MCF 10A (cell line): ENCODE data around the gene SPRR2B. TPM values are rescaled to one million over a fixed set of nuclear protein-coding genes. Genes with fewer than 3 reads are reported as not detected.

Source experiments
- BruUV-seq: library from RNA; stranded (reverse); fragments of 400-500 nt; replicated peaks from 2 replicates; lab custom pipeline; 2021; lab: Mats Ljungman, UMichigan
- CTCF ChIA-PET: fragments of 300-600 bp; sonication (Branson Sonifier 250); formaldehyde crosslinking; extraction: SDS; loops from one replicate; lab custom pipeline; 2021; ENCODE audit warnings: antibody characterized with exemption, inconsistent platforms; lab: Yijun Ruan, JAX
- POLR2A ChIA-PET: fragments of 300-600, 350-650 bp; sonication (Branson Sonifier 250); formaldehyde crosslinking; extraction: SDS; loops from one replicate; lab custom pipeline; 2020; ENCODE audit warnings: antibody characterized with exemption, inconsistent platforms; lab: Yijun Ruan, JAX
- DNase-seq: peaks from one replicate; pipeline ENCODE4 v3.0.0-alpha.2; 2018; ENCODE audit not compliant: unreplicated experiment
- H3K27ac Mint-ChIP-seq: one replicate; pipeline ENCODE4 v1.8.0; 2022; ENCODE audit warnings: mild to moderate bottlenecking, low read depth, mixed read lengths; ENCODE audit not compliant: unreplicated experiment
- H3K27me3 Mint-ChIP-seq: one replicate; pipeline ENCODE4 v1.8.0; 2022; ENCODE audit warnings: mixed read lengths; ENCODE audit not compliant: insufficient read depth, unreplicated experiment
- H3K36me3 Mint-ChIP-seq: one replicate; pipeline ENCODE4 v1.8.0; 2022; ENCODE audit warnings: mild to moderate bottlenecking, moderate library complexity, mixed read lengths; ENCODE audit not compliant: insufficient read depth, unreplicated experiment
- H3K4me1 Mint-ChIP-seq: one replicate; pipeline ENCODE4 v1.8.0; 2022; ENCODE audit warnings: mixed read lengths; ENCODE audit not compliant: insufficient read depth, unreplicated experiment
- H3K4me3 Mint-ChIP-seq: one replicate; pipeline ENCODE4 v1.8.0; 2022; ENCODE audit warnings: mild to moderate bottlenecking, moderate library complexity, mixed read lengths; ENCODE audit not compliant: unreplicated experiment
- H3K9me3 Mint-ChIP-seq: one replicate; pipeline ENCODE4 v1.8.0; 2022; ENCODE audit warnings: mixed read lengths; ENCODE audit not compliant: unreplicated experiment
- intact Hi-C: fragments of 100-400 bp; cut with micrococcal nuclease; formaldehyde crosslinking; loops from 2 replicates; pipeline ENCODE4 v1.14.1; 2022
- total RNA-seq: library from RNA; stranded (reverse); gene quantifications from 2 replicates; pipeline ENCODE4 v1.2.3, GENCODE V29; 2022
- TF ChIP-seq, protein P1 (sequence below): fragments of 200-600 bp; IDR thresholded peaks from one replicate; pipeline ENCODE4 v1.8.0; 2022; ENCODE audit warnings: antibody characterized with exemption, mild to moderate bottlenecking; ENCODE audit not compliant: unreplicated experiment

The SPRR2B gene
- total RNA-seq, 1 experiment from 2014 or later, result not detected

DNA sequence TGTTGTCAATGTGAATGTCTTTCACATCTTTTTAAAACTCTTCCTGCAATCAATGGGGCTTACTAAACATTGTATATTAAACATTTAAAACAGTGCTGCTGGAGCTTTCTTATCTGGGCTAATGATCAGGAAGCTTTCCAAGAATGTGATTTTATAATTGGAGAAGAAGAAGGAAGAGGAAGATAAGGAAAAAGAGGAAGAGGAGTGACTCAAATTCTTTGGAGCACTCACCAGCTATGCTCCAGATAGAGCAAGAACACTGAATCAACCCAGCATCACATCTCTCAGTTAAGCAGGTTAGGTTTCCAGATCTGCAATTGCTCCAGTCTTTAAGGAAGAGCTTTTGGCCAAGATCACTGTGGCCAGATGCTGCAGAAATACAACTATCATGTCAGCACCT is 24.4 kb upstream of the SPRR2B start:
- H3K27me3 Mint-ChIP-seq, result no peaks in the 10 kb centered on the region
- intact Hi-C loops, result no loop called here
- BruUV-seq, result no TSS peak
- no peaks in the 10 kb centered on the region for H3K9me3 Mint-ChIP-seq
- DNase-seq, result no peak
- no peaks in the 10 kb centered on the region for H3K36me3 Mint-ChIP-seq
- TF ChIP-seq, protein P1, sequence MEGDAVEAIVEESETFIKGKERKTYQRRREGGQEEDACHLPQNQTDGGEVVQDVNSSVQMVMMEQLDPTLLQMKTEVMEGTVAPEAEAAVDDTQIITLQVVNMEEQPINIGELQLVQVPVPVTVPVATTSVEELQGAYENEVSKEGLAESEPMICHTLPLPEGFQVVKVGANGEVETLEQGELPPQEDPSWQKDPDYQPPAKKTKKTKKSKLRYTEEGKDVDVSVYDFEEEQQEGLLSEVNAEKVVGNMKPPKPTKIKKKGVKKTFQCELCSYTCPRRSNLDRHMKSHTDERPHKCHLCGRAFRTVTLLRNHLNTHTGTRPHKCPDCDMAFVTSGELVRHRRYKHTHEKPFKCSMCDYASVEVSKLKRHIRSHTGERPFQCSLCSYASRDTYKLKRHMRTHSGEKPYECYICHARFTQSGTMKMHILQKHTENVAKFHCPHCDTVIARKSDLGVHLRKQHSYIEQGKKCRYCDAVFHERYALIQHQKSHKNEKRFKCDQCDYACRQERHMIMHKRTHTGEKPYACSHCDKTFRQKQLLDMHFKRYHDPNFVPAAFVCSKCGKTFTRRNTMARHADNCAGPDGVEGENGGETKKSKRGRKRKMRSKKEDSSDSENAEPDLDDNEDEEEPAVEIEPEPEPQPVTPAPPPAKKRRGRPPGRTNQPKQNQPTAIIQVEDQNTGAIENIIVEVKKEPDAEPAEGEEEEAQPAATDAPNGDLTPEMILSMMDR, result no peak
- no peak overlapping the region for H3K27ac Mint-ChIP-seq
- ChIA-PET POLR2A (interaction anchor here (0.6 to 1.5 kb wide), 2 partner anchors 13 to 15 kb away, joined by 3 to 4 read pairs; no protein-coding TSS in a partner anchor), CTCF (interaction anchor here (0.6 kb wide), 2 partner anchors 89 to 297 kb away, joined by 3 to 5 read pairs; no protein-coding TSS in a partner anchor)
- no peak overlapping the region for H3K4me3 Mint-ChIP-seq
- peaks cover 23% of the 10 kb centered on the region for H3K4me1 Mint-ChIP-seq

DNA sequence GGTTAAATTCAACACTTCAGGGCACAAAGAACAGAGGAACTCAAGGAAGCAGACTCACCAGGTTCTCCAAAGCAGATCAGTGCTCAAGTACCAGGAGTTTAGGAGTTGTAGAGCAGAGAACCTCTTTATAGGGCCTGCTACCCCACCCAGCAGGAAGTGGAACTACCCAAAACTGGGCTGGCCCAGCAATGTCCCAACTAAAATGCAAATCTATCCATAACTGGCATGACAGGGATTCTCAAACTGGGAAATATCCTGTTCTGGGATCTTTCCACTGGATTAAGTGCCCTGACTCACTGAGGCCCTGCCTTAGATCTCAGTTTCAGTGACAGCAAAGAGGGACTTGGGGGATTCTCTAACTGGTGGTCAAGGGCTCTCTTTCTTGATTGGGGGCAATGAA is 23.0 kb upstream of the SPRR2B start, which contains the start of gene SPRR2E:
TSS of gene SPRR2E (minus strand) at position 101 of the 400 bp plus-strand sequence. CDS start 775 bp downstream, outside the sequence.
- TF ChIP-seq, protein P1, result no peak
- intact Hi-C loops, result no loop called here
- Mint-ChIP-seq H3K27me3 (no peaks in the 10 kb centered on the region), H3K4me3 (no peak within 1 kb of the TSS), H3K4me1 (peaks cover 13% of the 10 kb centered on the region), H3K9me3 (no peaks in the 10 kb centered on the region), H3K27ac (no peak within 1 kb of the TSS), H3K36me3 (no peaks in the 10 kb centered on the region)
- no peak for DNase-seq
- ChIA-PET CTCF (no interaction called here), POLR2A (interaction anchor here (1.4 kb wide), 1 partner anchor 23 kb away, joined by 9 read pairs; the partner anchor contains the start of gene SPRR2B)
- no TSS peak for BruUV-seq

DNA sequence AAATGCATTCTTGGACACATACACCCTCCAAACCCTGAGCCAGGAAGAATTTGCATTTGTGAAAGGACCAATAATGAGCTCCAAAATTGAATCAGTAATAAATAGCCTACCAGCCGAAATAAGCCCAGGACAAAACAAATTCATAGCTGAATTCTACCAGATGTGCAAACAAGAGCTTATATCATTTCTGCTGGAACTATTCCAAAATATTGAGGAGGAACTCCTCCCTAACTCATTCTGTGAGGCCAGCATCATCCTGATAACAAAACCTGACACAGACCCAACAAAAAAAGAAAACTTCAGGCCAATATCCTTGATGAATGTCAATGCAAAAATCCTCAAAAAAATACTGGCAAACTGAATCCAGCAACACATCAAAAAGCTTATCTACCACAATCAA is 16.2 kb upstream of the SPRR2B start:
- TF ChIP-seq, protein P1, result no peak
- no TSS peak for BruUV-seq
- Mint-ChIP-seq H3K27me3 (no peaks in the 10 kb centered on the region), H3K4me3 (no peak overlapping the region), H3K27ac (no peak overlapping the region), H3K36me3 (no peaks in the 10 kb centered on the region), H3K4me1 (peaks cover 6% of the 10 kb centered on the region), H3K9me3 (peaks cover 11% of the 10 kb centered on the region)
- ChIA-PET CTCF (no interaction called here), POLR2A (interaction anchor here (0.8 kb wide), 1 partner anchor 11 kb away, joined by 3 read pairs; no protein-coding TSS in a partner anchor)
- no peak for DNase-seq
- intact Hi-C loops, result no loop called here

DNA sequence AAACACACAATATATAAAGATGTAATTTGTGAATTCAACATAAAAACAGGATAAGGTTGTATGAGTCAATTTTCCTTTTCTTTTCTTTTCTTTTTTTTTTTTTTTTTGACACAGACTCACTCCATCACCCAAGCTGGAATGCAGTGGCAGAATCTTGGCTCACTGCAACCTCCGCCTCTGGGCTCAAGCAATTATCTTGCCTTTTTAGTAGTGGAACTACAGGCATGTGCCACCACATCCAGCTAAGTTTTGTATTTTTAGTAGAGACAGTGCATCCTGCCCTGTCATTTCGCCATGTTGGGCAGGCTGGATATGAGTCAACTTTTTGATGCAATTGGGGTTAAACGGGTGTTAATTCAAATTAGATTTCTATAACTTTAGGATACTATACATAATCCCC is 10.3 kb upstream of the SPRR2B start:
- DNase-seq, result peak; percentile 54
- Mint-ChIP-seq H3K4me3 (no peak overlapping the region), H3K9me3 (peaks cover 22% of the 10 kb centered on the region), H3K27me3 (no peaks in the 10 kb centered on the region), H3K4me1 (peaks cover 5% of the 10 kb centered on the region), H3K27ac (no peak overlapping the region), H3K36me3 (no peaks in the 10 kb centered on the region)
- intact Hi-C loops, result no loop called here
- TF ChIP-seq, protein P1, result no peak
- CTCF ChIA-PET, result interaction anchor here (0.6 kb wide), 1 partner anchor 1243 kb away, joined by 5 read pairs; no protein-coding TSS in a partner anchor
- no TSS peak for BruUV-seq
- POLR2A ChIA-PET, result interaction anchor here (1.1 to 2.4 kb wide), 4 partner anchors 14 to 128 kb away, joined by 3 to 6 read pairs (median 4); no protein-coding TSS in a partner anchor
